Measurements from ENCODE around the gene SLC39A13. TPM values are rescaled to one million over a fixed set of nuclear protein-coding genes. Genes with fewer than 3 reads are reported as not detected.
A peak's percentile ranks its signal among the peaks of the same experiment; 100 is the strongest.

The SLC39A13 gene
- total and polyA plus RNA-seq, 2 of the 4 experiments (the other 2 are of a cell fraction) = 32.4 to 144 TPM

GRCh38 chr11:47391711-47392432 is 16.5 kb upstream of the SLC39A13 start:
- POLR2A ChIA-PET (ENCODE audit: unreplicated experiment) = no interaction called here
- Histone ChIP-seq H3K36me3 (ENCODE audit: control insufficient read depth, insufficient read depth, low read length) (no peaks in the 10 kb centered on the region), H3K18ac (ENCODE audit: low read depth, low read length) (no peak overlapping the region), H2AK5ac (ENCODE audit: low read depth, low read length) (peak overlapping the region; percentile 50; the same call in 1 of the 2 replicates), H3K4me2 (ENCODE audit: low read depth, low read length) (no peak overlapping the region), H3K23ac (ENCODE audit: low read depth, low read length) (no peak overlapping the region), H4K8ac (ENCODE audit: low read depth in 2 of 2, low read length in 2 of 2) (no peak overlapping the region), H3K4me3 (ENCODE audit: insufficient read depth, low read depth, low read length) (no peak overlapping the region), H2AFZ (replicated peaks; ENCODE audit: low read length, poor library complexity) (no peak overlapping the region), H4K20me1 (ENCODE audit: insufficient read depth, low read length) (no peaks in the 10 kb centered on the region), H2AK9ac (replicated peaks; ENCODE audit: low read depth, low read length, poor library complexity) (no peak overlapping the region), H2BK20ac (ENCODE audit: low read depth, low read length) (no peak overlapping the region), H3K4me1 (ENCODE audit: control insufficient read depth, insufficient read depth, low read length) (peaks cover 9% of the 10 kb centered on the region), H2BK120ac (ENCODE audit: low read depth, low read length) (no peak overlapping the region), H3K9ac (ENCODE audit: low read depth, low read length) (no peak overlapping the region), H2BK5ac (ENCODE audit: low read depth, low read length, poor library complexity, severe bottlenecking) (no peak overlapping the region), H3K9me3 (ENCODE audit: control insufficient read depth, insufficient read depth, low read length) (no peaks in the 10 kb centered on the region), H3K27me3 (ENCODE audit: control insufficient read depth, insufficient read depth, low read length) (no peaks in the 10 kb centered on the region), H3K79me1 (ENCODE audit: low read depth in 1 of 2, low read length in 2 of 2) (no peaks in the 10 kb centered on the region), H3K9me1 (ENCODE audit: insufficient read depth, low read length) (peaks cover 6% of the 10 kb centered on the region), H4K91ac (ENCODE audit: insufficient read depth, low read depth, low read length) (no peak overlapping the region), H3K14ac (replicated peaks; ENCODE audit: low read depth, low read length) (no peak overlapping the region), H4K5ac (ENCODE audit: low read depth, low read length) (no peak overlapping the region), H2BK15ac (ENCODE audit: low read depth, low read length) (no peak overlapping the region), H3K27ac (ENCODE audit: insufficient read depth, low read length) (no peak overlapping the region), H3K56ac (ENCODE audit: extremely low read depth, insufficient read depth, low read length) (no peak overlapping the region), H3K4ac (ENCODE audit: low read depth, low read length) (no peak overlapping the region)
- BruUV-seq (replicated peaks) = no TSS peak
- WGBS, 2 experiments (ENCODE audit: extremely low coverage in 2 of 2, insufficient read length in 1 of 2) = 94% methylated on average over 6 of the region's 16 CpGs; no CpG with 5 or more reads in 1 of the 2 experiments
- no peak for ATAC-seq (ENCODE audit: low read depth)
- in situ Hi-C loops (cut with MboI; ENCODE audit: low sequenced_read_pairs) = no loop called here
- intact Hi-C loops (cut with micrococcal nuclease) = no loop called here
- no peak for DNase-seq
- dilution Hi-C loops (cut with HindIII; ENCODE audit: low sequenced_read_pairs, unreplicated experiment) = no loop called here
- CTCF ChIA-PET = no interaction called here
- TF ChIP-seq ELK1 (IDR thresholded peaks at IDR 0.05; ENCODE audit: borderline replicate concordance, low read depth, low read length) (no peak), NFE2L2 (IDR thresholded peaks at IDR 0.05; ENCODE audit: low read depth, low read length) (no peak), POLR2A (IDR thresholded peaks at IDR 0.05; ENCODE audit: low read depth, low read length) (no peak), SMC3 (IDR thresholded peaks at IDR 0.05; ENCODE audit: low read depth, low read length) (no peak), USF2 (IDR thresholded peaks at IDR 0.05; ENCODE audit: low read depth, low read length) (no peak), RCOR1 (IDR thresholded peaks at IDR 0.05; ENCODE audit: insufficient replicate concordance, low read length) (no peak), MXI1 (IDR thresholded peaks at IDR 0.05; ENCODE audit: borderline replicate concordance, low read depth, low read length) (no peak)

Measured in IMR-90 (cell line).